ENCODE results near the gene OTOF.

Gene OTOF

DNA sequence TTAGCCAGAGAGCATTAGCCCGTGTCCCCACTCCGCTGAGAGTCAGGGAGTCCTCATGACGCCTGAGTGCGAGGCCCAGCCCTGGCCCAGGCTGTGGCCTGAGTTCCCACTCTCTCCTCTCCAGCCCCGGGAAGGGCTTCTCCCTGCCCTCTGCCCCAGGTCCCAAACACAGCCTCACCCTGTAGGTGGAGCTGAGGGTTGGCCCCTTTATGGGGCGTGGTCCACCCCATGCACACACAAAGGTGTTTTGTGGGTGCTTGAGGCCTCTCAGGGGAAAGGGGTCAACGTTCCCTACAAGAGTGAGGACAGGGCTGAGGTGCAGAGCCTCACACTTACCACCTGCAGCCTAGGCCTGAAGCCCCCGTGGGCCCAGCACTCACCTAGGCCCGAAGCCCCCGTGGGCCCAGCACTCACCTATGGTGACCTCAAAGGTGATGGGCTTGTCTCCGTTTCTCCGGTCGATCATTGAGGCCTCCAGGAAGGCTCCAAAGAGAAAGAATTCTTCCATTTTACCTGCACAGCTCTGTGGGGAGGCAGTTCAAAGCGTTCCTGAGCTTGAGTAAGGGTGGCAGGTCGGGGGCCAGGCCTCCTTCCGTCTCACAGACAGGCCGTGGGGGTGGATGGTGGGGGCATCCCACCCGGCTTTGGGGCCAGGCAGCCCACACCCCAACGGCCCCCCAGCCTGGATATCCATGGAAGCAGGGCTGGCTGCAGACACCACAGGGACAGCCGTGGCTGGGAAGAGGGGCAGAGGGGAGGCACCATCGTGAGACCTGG lies 2.1 kb upstream of the OTOF start:
- Histone ChIP-seq H3K9me2 (replicated peaks; ENCODE audit: insufficient read depth, low read length) (no peaks in the 10 kb centered on the region), H3K4me3 (ENCODE audit: low read length) (no peak overlapping the region), H3K27me3 (replicated peaks; ENCODE audit: insufficient read depth, low read length) (peaks cover 22% of the 10 kb centered on the region), H3K9ac (ENCODE audit: low read length) (no peak overlapping the region), H4K20me1 (ENCODE audit: insufficient read depth, low read length) (no peaks in the 10 kb centered on the region), H3F3A (ENCODE audit: insufficient read depth, low read length) (no peaks in the 10 kb centered on the region), H3K4me2 (ENCODE audit: low read depth, low read length) (no peak overlapping the region), H2AFZ (ENCODE audit: low read length) (no peak overlapping the region), H3K27ac (ENCODE audit: low read length) (no peak overlapping the region), H3K79me2 (ENCODE audit: low read length) (no peaks in the 10 kb centered on the region), H3K4me1 (ENCODE audit: low read length) (no peaks in the 10 kb centered on the region), H3K36me3 (replicated peaks; ENCODE audit: insufficient read depth, low read length) (no peaks in the 10 kb centered on the region), H3K9me3 (replicated peaks; ENCODE audit: insufficient read depth, low read length) (no peaks in the 10 kb centered on the region)
- TF ChIP-seq EZH2phosphoT487 (IDR thresholded peaks at IDR 0.05; ENCODE audit: low read length) (no peak), EZH2 (optimal IDR thresholded peaks at IDR 0.05; ENCODE audit: low read depth, low read length) (no peak)
- TF ChIP-seq, protein P1, sequence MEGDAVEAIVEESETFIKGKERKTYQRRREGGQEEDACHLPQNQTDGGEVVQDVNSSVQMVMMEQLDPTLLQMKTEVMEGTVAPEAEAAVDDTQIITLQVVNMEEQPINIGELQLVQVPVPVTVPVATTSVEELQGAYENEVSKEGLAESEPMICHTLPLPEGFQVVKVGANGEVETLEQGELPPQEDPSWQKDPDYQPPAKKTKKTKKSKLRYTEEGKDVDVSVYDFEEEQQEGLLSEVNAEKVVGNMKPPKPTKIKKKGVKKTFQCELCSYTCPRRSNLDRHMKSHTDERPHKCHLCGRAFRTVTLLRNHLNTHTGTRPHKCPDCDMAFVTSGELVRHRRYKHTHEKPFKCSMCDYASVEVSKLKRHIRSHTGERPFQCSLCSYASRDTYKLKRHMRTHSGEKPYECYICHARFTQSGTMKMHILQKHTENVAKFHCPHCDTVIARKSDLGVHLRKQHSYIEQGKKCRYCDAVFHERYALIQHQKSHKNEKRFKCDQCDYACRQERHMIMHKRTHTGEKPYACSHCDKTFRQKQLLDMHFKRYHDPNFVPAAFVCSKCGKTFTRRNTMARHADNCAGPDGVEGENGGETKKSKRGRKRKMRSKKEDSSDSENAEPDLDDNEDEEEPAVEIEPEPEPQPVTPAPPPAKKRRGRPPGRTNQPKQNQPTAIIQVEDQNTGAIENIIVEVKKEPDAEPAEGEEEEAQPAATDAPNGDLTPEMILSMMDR (IDR thresholded peaks at IDR 0.05; ENCODE audit: low read length) = no peak
- DNase-seq = no peak

DNA sequence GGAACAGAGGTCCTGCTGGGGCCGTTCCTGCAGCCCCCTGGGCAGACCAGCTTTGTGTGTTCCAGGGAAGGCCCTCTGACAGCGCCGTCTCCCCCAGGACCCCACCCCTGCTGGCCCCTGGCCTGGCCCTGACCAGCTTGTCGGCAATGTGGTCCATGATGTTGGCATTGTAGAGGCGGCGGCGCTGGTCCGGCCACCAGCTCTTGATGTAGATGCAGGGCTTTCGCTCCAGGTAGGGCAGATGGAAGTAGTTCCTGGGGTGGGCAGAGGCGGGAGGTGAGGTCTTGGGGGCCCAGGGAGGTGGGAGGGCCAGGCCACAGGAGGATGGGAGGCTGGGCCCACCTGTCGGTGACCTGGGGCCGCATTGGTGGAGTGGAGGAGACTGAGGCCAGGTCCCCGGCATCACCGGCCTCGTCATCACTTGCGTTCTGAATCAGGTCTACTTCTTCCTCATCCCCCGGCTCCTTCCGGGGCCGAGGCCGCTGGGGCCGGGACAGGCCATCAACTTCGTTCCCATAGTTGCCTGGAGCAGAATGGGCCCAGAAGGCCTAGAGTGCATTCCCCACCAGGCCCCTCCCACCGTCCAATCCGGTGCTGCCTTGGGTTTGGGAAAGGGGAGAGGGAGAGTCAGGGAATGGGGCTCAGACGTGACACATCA lies 1.3 kb upstream of the OTOF start:
- H3K4me2 ChIP-seq (ENCODE audit: low read depth, low read length) = no peak overlapping the region
- H3F3A ChIP-seq (ENCODE audit: insufficient read depth, low read length) = no peaks in the 10 kb centered on the region
- no peaks in the 10 kb centered on the region for H3K79me2 ChIP-seq (ENCODE audit: low read length)
- H3K4me1 ChIP-seq (ENCODE audit: low read length) = no peaks in the 10 kb centered on the region
- no peak overlapping the region for H3K9ac ChIP-seq (ENCODE audit: low read length)
- H3K4me3 ChIP-seq (ENCODE audit: low read length) = no peak overlapping the region
- H3K27ac ChIP-seq (ENCODE audit: low read length) = no peak overlapping the region
- DNase-seq = no peak
- H4K20me1 ChIP-seq (ENCODE audit: insufficient read depth, low read length) = no peaks in the 10 kb centered on the region
- H2AFZ ChIP-seq (ENCODE audit: low read length) = no peak overlapping the region
- H3K9me3 ChIP-seq (replicated peaks; ENCODE audit: insufficient read depth, low read length) = no peaks in the 10 kb centered on the region
- TF ChIP-seq, protein P1 (IDR thresholded peaks at IDR 0.05; ENCODE audit: low read length) = no peak
- TF ChIP-seq EZH2phosphoT487 (IDR thresholded peaks at IDR 0.05; ENCODE audit: low read length) (no peak), EZH2 (optimal IDR thresholded peaks at IDR 0.05; ENCODE audit: low read depth, low read length) (no peak)
- H3K27me3 ChIP-seq (replicated peaks; ENCODE audit: insufficient read depth, low read length) = peaks cover 18% of the 10 kb centered on the region
- H3K36me3 ChIP-seq (replicated peaks; ENCODE audit: insufficient read depth, low read length) = no peaks in the 10 kb centered on the region
- H3K9me2 ChIP-seq (replicated peaks; ENCODE audit: insufficient read depth, low read length) = no peaks in the 10 kb centered on the region

DNA sequence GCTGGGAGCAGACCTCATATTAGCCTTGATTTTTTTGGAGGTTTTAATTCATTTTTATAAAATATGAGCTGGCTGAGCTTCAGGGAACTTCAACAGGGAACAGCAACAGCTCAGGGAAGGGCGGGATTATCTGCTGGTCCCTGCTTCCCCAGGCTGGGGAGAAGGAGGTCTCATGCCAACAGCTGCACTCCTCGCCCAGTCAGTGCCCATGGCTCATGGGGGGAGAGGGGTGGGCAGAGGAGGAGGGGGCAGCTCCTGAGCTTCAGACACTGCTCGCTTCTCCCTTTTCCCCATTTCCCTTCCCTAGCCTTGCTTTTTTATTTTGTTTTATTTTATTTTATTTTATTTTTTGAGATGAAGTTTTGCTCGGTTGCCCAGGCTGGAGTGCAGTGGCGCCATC lies 442 bp upstream of the OTOF start:
- no peaks in the 10 kb centered on the region for H3K79me2 ChIP-seq (ENCODE audit: low read length)
- no peaks in the 10 kb centered on the region for H3K4me1 ChIP-seq (ENCODE audit: low read length)
- peaks cover 18% of the 10 kb centered on the region for H3K27me3 ChIP-seq (replicated peaks; ENCODE audit: insufficient read depth, low read length)
- no peak overlapping the region for H2AFZ ChIP-seq (ENCODE audit: low read length)
- H3K4me2 ChIP-seq (ENCODE audit: low read depth, low read length) = no peak overlapping the region
- no peaks in the 10 kb centered on the region for H3F3A ChIP-seq (ENCODE audit: insufficient read depth, low read length)
- no peak overlapping the region for H3K4me3 ChIP-seq (ENCODE audit: low read length)
- H3K9me3 ChIP-seq (replicated peaks; ENCODE audit: insufficient read depth, low read length) = no peaks in the 10 kb centered on the region
- no peak overlapping the region for H3K27ac ChIP-seq (ENCODE audit: low read length)
- H3K36me3 ChIP-seq (replicated peaks; ENCODE audit: insufficient read depth, low read length) = no peaks in the 10 kb centered on the region
- no peak for TF ChIP-seq EZH2 (optimal IDR thresholded peaks at IDR 0.05; ENCODE audit: low read depth, low read length)
- TF ChIP-seq EZH2phosphoT487 (IDR thresholded peaks at IDR 0.05; ENCODE audit: low read length) = no peak
- TF ChIP-seq, protein P1 (IDR thresholded peaks at IDR 0.05; ENCODE audit: low read length) = no peak
- no peaks in the 10 kb centered on the region for H3K9me2 ChIP-seq (replicated peaks; ENCODE audit: insufficient read depth, low read length)
- no peak overlapping the region for H3K9ac ChIP-seq (ENCODE audit: low read length)
- no peak for DNase-seq
- no peaks in the 10 kb centered on the region for H4K20me1 ChIP-seq (ENCODE audit: insufficient read depth, low read length)

All from MM.1S (cell line).